Fibroblast of lung (primary cell): ENCODE results near the gene POU2AF2. TPM values are rescaled to one million over a fixed set of nuclear protein-coding genes. Genes with fewer than 3 reads are reported as not detected.

ENCODE experiments used
- DNase-seq, 2 donors: peaks; one replicate each; pipeline versions ENCODE4 v3.0.0 to v3.0.0-alpha.2; 2010; ENCODE audit warnings: low read depth in 2 of 2
- H2AFZ ChIP-seq: 2 replicates; pipeline ENCODE4 v1.5.1; 2012; ENCODE audit warnings: low read length, control low read depth, inconsistent platforms
- H3K27ac ChIP-seq: 2 replicates; pipeline ENCODE4 v1.5.1; 2011; ENCODE audit warnings: low read length, control low read depth; ENCODE audit not compliant: insufficient read depth
- H3K27me3 ChIP-seq: 2 replicates; pipeline ENCODE4 v1.5.1; 2011; ENCODE audit warnings: mild to moderate bottlenecking, low read length; ENCODE audit not compliant: control insufficient read depth, insufficient read depth
- H3K36me3 ChIP-seq: 2 replicates; pipeline ENCODE4 v1.5.1; 2011; ENCODE audit warnings: low read length; ENCODE audit not compliant: control insufficient read depth, insufficient read depth
- H3K4me1 ChIP-seq: 2 replicates; pipeline ENCODE4 v1.5.1; 2011; ENCODE audit warnings: low read length; ENCODE audit not compliant: control insufficient read depth, insufficient read depth; ENCODE audit errors: extremely low read depth
- H3K4me2 ChIP-seq: 2 replicates; pipeline ENCODE4 v1.5.1; 2011; ENCODE audit warnings: low read length, control low read depth; ENCODE audit not compliant: insufficient read depth; ENCODE audit errors: extremely low read depth
- H3K4me3 ChIP-seq, 4 experiments: fragments of 200-600 bp in 1 of 4; sonication (generic) in 1 of 4; replicated peaks in 1 of 4; 2 replicates each; pipeline ENCODE4 v1.5.1; 2011 to 2016; ENCODE audit warnings: low read length in 4 of 4, low read depth in 3 of 4, mild to moderate bottlenecking in 3 of 4, control low read depth in 2 of 4, inconsistent platforms in 1 of 4, mixed read lengths in 1 of 4; ENCODE audit not compliant: insufficient read depth in 1 of 4; ENCODE audit errors: control extremely low read depth in 1 of 4
- H3K79me2 ChIP-seq: 2 replicates; pipeline ENCODE4 v1.5.1; 2012; ENCODE audit warnings: mild to moderate bottlenecking, low read length, inconsistent platforms; ENCODE audit not compliant: control insufficient read depth, insufficient read depth
- H3K9ac ChIP-seq: 2 replicates; pipeline ENCODE4 v1.5.1; 2011; ENCODE audit warnings: mild to moderate bottlenecking, low read length, control low read depth; ENCODE audit not compliant: insufficient read depth
- H3K9me3 ChIP-seq: 2 replicates; pipeline ENCODE4 v1.5.1; 2012; ENCODE audit warnings: low read depth, low read length; ENCODE audit not compliant: control insufficient read depth, insufficient read depth
- H4K20me1 ChIP-seq: 2 replicates; pipeline ENCODE4 v1.5.1; 2011; ENCODE audit warnings: low read length; ENCODE audit not compliant: control insufficient read depth, insufficient read depth; ENCODE audit errors: extremely low read depth
- CTCF ChIP-seq, 2 donors: IDR thresholded peaks in 1 of 2; conservative IDR thresholded peaks in 1 of 2; 1 replicate in 1 of 2; 2 replicates in 1 of 2; pipeline ENCODE4 v1.5.1; 2011 to 2012; ENCODE audit warnings: low read length in 2 of 2, control low read depth in 1 of 2, inconsistent platforms in 1 of 2, low read depth in 1 of 2, mild to moderate bottlenecking in 1 of 2
- EZH2 ChIP-seq: IDR thresholded peaks from 2 replicates; pipeline ENCODE4 v1.5.1; 2012; ENCODE audit warnings: low read length, control low read depth, mild to moderate bottlenecking; ENCODE audit errors: missing control alignments
- polyA plus RNA-seq, 2 donors: library from polyadenylated mRNA; depleted of rRNA in 1 of 2; stranded (reverse) in 1 of 2; unstranded in 1 of 2; fragments of >200 nt; gene quantifications; 2 replicates each; pipeline ENCODE4 v1.2.1, GENCODE V29; 2011 to 2012; ENCODE audit warnings: missing spikeins in 1 of 2
- total RNA-seq: library from RNA; depleted of rRNA; stranded (reverse); fragments of >200 nt; gene quantifications from 2 replicates; pipeline ENCODE4 v1.2.1, GENCODE V29; 2014

The POU2AF2 gene
- total and polyA plus RNA-seq, 2 donors (not counting 1 experiment from before 2014, with no cell fraction given): not detected

- H3K27me3 ChIP-seq: peaks cover 3% of the 10 kb centered on the region
- H2AFZ ChIP-seq: no peak overlapping the region
- H3K4me3 ChIP-seq: no peak overlapping the region
- no peaks in the 10 kb centered on the region for H3K79me2 ChIP-seq
- H3K9ac ChIP-seq: no peak overlapping the region
- no peak overlapping the region for H3K27ac ChIP-seq
- TF ChIP-seq EZH2 (no peak), CTCF (conservative IDR thresholded peaks at IDR 0.05 in 1 of 2, IDR thresholded peaks at IDR 0.05 in 1 of 2; ENCODE audit: low read depth in 1 of 2, low read length in 2 of 2) (no peak)
- no peaks in the 10 kb centered on the region for H3K36me3 ChIP-seq
- H4K20me1 ChIP-seq: no peaks in the 10 kb centered on the region
- H3K4me1 ChIP-seq: no peaks in the 10 kb centered on the region
- no peaks in the 10 kb centered on the region for H3K9me3 ChIP-seq
- DNase-seq: no peak
- H3K4me2 ChIP-seq: no peak overlapping the region
These were observed 5.4 kb downstream of the POU2AF2 start for GRCh38 chr11:111250936-111251335.

- Histone ChIP-seq H3K4me1 (no peaks in the 10 kb centered on the region), H3K4me2 (no peak overlapping the region), H3K9me3 (no peaks in the 10 kb centered on the region), H3K36me3 (no peaks in the 10 kb centered on the region), H2AFZ (no peak overlapping the region), H3K9ac (no peak overlapping the region), H3K27ac (no peak overlapping the region), H3K27me3 (peaks cover 3% of the 10 kb centered on the region), H4K20me1 (no peaks in the 10 kb centered on the region), H3K79me2 (no peaks in the 10 kb centered on the region), H3K4me3 (no peak overlapping the region)
- DNase-seq: no peak
- TF ChIP-seq CTCF (conservative IDR thresholded peaks at IDR 0.05 in 1 of 2, IDR thresholded peaks at IDR 0.05 in 1 of 2; ENCODE audit: low read depth in 1 of 2, low read length in 2 of 2) (no peak), EZH2 (no peak)
These were observed 7.6 kb downstream of the POU2AF2 start for GRCh38 chr11:111253131-111253530.

- no peaks in the 10 kb centered on the region for H3K79me2 ChIP-seq
- no peaks in the 10 kb centered on the region for H3K9me3 ChIP-seq
- H3K27me3 ChIP-seq: peaks cover 3% of the 10 kb centered on the region
- no peak overlapping the region for H3K27ac ChIP-seq
- no peak overlapping the region for H3K4me3 ChIP-seq
- H2AFZ ChIP-seq: no peak overlapping the region
- no peaks in the 10 kb centered on the region for H4K20me1 ChIP-seq
- no peaks in the 10 kb centered on the region for H3K36me3 ChIP-seq
- no peak overlapping the region for H3K4me2 ChIP-seq
- no peaks in the 10 kb centered on the region for H3K4me1 ChIP-seq
- no peak for DNase-seq
- TF ChIP-seq EZH2 (no peak), CTCF (conservative IDR thresholded peaks at IDR 0.05 in 1 of 2, IDR thresholded peaks at IDR 0.05 in 1 of 2; ENCODE audit: low read depth in 1 of 2, low read length in 2 of 2) (no peak)
- H3K9ac ChIP-seq: no peak overlapping the region
These were observed 8.1 kb downstream of the POU2AF2 start for GRCh38 chr11:111253630-111254029.
